GM15510 (cell line): ENCODE data around the gene PDE4D.

Source experiments
- POLR2A ChIP-seq: IDR thresholded peaks from 3 replicates; pipeline ENCODE4 v1.6.1; 2011; ENCODE audit warnings: borderline replicate concordance; ENCODE audit not compliant: insufficient read length; ENCODE audit errors: extremely low read depth

The PDE4D gene

DNA sequence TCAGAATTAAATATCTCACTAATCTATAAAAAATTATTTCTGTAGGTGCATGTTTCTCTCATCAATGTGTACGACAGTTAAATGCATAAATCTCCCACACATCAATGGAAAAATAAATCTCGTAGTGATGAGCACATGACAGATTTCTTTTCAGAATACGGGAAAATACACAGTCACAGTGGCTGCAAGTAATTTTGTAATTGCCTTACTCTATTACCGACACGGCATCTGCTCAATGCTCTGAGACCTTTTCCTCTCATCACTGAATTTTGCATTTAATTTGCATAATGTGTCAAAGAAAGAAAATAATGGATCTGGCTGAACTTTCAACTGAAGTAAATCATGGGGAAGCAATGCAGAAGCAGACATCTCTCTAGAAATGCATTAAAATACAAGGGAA is 37.2 kb downstream of the PDE4D start:
- no peak for TF ChIP-seq POLR2A

DNA sequence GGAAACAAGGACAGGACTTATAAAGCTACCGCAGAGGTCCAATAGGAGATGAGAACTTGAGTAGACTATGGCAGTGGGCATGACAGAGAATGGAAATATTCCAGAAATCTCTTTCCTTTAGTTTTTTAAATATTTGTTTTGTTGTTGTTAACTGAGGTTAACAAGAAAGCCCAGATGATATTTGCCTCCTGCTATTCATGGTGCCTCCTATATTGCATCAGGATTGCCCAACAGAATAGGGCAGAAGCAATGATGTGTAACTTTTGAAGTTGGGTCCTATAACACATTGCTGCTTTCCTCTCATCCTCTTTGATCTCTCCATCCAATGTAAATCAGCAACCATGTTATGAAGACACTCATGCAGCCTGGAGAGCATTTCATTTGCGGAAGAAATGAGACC is 42.8 kb downstream of the PDE4D start:
- no peak for TF ChIP-seq POLR2A

DNA sequence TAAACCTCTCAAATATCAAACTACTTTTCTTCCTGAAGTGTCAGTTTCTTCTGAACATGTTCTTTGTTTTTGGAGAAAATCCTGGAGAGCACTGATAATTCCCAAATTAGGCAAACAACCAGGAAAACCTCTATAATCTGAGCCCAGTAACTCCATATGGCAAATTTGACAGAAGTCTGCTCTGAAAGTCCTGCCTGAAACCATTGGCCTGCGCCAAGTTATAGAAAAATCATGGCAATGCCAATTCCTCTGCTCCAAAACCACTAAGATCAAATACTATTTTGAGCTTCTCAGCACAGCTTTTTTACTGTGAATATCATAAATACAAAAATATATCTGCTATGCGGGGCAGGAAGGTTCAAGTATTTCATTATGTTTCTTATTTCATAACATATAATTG is 45.9 kb downstream of the PDE4D start:
- TF ChIP-seq POLR2A = no peak

DNA sequence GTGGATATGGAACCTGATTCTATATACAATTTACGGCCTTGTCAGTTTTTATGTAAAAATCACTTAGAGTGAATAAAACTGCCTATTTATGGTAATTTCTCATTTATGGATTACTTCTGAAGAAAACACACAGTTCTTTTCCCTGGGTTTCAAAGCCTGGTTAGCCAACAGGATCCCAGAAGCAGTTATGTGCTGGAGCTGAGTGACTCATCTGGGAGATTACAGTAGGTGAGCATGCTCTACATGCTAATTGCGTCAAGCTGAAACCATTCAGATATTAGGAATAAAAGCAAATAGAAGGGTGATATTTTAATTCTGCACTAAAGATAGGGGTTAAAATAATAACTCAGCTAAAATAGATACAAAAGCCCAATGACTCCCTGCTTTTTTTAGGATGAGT is 47.8 kb downstream of the PDE4D start:
- no peak for TF ChIP-seq POLR2A

DNA sequence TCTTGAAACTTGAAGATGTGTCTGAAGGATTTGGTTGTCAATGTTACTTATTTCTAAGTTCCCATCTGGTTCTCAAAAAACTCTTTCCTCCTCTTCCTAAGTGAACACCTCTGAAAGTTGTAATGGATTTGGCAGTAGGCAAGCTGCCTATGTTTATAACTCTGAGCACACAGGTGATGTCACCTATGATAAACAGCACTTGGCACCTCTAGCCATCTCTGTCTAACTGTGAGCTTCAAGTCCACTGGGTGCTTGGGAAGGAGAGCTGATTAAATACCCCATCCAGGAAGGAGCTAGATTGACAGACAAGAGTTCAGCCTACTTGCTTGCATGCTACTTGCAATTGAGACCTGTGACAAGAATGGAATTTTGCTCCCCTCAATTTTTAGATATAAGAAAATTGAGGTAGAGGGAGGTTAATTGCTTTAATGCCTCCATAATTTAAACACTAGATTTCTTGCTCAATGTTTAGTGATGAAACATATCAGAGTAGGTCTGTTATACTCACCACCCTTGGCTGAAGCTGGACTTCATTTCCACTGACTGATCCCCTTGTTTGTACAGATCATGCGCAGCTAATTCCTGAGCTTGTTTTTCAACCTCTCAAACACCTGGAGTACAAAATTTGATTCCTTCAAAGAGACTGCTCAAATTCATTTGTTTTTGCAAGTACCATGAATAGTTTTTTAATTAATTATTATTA is 49.9 kb downstream of the PDE4D start:
- TF ChIP-seq POLR2A = no peak

DNA sequence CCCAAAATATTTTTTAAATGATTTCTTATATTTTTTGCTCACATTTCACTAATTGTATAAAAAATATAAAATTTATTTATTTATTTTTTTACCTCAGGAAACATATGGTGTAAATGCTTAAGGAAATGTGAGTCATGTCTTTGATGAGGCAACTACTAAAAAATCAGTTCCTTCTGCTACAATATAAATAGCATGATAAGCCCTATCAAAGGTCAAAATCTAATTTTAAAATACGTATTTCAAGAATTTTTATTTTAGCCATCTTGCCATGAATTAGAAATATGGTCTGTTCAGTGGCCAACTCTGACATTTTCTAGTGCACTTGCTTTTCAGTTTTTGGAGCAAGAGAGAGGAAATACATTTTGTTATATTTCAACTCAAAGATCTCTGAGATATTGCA is 50.5 kb downstream of the PDE4D start:
- TF ChIP-seq POLR2A = no peak

DNA sequence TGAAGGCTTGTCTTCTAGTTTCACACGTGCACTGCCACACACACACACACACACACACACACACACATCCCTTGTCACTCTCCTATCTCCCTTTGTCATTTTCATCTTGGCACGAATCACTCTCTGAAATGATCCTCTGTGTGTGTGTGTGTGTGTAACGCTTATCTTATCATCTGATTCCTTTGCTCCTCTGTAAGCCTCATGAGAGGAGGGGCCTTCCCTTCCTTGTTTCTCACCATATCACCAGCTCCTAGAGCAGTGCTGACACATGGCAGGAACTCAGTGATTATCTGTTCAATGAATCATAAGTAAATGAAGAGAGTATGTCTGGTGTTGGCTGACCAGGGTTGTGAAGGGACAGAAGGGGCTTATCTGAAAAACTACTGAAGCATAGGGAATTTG is 53.3 kb downstream of the PDE4D start:
- TF ChIP-seq POLR2A = no peak

DNA sequence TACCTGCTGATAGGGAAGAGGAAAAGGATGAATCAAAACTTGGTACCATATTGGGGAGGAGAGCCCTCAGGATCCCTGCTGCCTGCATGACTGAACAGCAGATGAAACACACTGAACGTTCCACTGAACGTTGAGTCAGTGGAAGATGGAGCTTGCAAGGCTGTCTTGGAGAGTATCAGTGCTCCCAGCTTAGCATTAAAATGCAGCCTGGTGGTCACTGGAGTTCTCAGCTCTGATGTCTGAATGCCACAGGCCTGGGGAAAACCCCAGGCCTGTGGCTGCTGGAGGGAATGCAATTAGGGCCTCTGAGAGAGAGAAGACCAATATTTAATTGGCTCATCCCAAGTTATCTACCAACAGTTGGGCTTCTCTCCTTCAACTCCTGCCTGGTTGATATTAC is 54.5 kb downstream of the PDE4D start:
- TF ChIP-seq POLR2A = no peak

DNA sequence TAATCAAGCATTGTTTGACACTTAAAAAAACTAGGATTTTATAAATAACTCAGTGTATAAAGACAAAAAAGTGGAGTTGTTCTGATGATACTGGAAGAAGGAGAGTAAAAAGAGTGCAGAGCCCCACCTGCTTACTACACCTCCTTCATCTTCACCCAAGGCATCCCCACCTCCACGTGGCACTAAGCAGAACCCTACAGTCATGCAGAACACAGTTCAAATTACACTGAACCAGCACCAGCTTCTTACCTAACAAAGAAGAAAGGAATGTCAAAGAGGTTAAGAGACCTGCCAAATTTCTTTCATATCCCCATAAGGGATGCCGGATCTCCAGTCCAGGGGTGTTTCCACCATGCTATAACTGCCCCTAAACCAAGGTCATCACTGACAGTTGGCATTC is 55.5 kb downstream of the PDE4D start:
- no peak for TF ChIP-seq POLR2A

DNA sequence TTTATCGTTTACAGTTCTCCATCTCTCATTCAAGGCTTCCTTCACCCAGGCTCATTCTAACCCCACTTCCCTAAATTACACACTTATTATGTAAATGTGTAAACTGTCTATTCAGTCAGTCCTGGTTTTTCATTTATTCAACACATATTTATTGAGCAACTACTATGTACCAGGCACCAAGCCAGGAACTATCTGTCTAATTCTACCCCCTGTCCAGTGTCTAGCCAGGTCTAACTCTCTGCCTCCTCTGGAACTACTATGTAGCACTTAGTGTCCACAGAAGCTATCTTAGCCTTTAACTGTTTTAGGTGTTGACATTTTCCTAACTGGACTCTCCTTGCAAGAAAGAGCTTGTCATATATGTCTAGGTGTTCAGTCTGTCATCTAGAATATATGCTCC is 56.5 kb downstream of the PDE4D start:
- TF ChIP-seq POLR2A = no peak

DNA sequence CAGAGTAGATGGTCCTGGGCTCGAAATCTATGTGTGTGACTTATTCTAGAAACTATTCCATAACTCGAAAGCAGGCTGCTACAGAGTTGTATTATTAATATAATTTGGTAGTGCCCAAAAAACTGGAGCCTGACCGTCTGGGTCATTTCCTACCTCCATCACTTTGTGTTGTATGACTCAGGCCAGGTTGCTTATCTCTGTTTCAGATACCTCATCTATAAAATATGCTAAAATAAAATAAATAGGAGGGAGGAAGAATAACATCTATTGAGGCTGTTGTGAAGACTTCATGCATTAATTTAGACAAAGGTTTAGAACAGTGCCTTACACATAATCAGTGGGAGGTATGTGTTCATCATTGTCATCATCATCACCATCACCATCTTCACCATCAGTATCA is 57.7 kb downstream of the PDE4D start:
- no peak for TF ChIP-seq POLR2A

DNA sequence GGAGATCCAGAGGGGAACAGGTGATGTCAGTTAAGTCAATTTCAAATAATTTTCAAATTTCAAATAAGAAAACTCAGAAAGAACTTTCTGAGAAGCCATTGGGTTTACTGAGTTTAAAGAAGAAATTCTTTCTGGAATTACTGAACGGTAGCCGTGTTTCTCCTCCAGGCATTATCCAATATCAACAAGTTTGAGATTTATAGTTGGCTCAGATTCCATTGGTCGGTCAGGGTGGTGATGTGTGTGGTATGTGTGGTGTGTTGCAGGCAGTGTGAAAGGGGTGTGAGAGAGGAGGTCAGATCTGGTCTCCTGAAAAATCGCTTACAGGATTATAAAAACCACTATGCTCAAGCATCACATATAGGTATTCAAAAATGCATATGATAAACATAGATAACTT is 60.1 kb downstream of the PDE4D start:
- no peak for TF ChIP-seq POLR2A

DNA sequence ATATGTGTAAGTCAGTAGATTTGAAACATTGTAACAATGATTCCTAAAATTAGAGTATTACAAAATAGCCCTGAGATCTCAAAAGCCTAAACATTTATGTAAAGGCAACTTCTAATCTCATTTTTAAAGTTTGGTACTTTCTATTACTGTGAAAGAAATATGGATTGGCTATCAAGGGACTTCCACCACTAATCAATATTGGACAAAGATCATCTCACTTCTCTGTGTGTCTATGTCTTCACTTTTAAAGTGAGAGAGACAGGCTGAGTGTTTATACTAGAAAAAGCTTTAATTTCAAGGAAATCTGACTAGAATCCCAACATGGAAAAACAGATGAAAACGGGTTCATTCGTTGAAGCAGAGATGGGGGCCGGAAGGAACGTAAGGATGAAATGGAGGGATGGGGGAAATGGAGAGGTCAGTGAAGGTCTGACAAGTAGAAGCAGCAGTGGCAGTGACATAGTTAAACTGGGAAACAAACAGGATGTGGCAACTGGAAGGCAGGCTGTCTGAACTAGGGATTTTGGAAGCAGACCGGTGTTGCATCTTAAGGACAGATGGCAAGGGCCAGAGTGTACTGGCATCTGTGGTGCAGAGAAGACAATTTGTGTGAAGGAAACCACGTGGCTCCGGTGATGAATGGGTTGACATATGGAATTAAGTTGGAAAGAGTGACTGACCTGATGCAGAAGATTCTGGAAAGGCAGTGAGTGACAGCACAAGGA is 60.8 kb downstream of the PDE4D start:
- TF ChIP-seq POLR2A = no peak

DNA sequence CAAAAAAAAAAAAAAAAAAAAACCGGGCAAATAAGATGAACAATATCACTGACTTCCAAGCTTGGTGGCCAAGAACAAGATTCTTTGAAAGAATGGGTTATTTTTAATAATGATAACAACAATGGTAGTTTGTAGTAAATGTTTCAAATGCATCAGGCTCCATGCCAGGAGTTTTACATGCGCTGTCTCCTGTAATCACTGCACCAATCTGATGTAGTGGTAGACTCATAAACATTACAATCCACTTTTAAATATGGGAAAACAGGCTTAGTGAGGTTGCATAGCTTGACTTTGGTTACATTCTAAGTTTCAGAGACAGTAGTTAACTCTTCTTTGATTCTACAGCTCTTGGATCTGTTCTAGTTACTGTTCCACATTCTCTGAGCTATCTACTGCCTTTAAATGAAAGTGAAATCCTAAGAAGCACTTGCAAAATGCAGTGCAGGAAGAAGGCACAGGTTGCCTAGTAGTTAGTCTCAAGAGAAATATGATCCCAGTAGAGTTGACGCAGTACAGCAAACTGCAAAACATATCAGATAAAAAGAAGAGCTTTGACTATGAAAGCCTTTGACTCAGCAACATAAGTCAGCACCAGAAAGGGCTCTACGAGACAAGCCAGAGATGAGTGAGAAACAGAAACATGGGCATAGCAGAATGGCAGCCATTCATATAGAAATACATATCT is 62.1 kb downstream of the PDE4D start:
- TF ChIP-seq POLR2A = no peak

DNA sequence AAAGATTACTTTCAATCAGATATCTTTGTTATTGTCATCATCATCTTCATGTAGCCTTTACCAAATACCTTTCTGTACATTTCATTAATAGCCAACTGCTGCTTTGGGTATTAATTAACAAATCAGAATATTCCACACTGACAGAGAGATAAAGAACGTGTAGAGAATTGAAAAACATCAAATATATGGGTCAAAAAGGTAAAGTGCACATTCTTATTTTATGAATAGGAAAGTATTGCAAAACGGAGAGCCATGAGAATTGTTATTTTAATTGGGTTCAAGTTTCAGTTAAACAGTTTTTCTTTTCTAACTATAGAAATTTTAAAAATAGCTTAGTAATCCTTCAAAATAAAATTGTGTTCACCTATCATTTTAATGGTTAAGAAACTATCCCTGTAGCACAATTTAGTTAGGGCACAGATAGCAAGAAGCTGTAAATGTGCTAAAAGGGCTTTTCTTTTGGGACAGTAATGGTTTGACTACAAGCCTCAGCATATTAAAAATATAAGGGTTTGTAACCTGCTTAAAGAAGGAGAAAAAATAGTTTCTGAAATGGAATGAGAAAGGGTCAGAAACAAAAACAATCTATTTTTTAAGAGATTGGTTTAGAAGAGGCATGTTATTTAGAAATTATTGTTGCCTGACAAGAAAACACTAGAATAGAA is 62.9 kb downstream of the PDE4D start:
- no peak for TF ChIP-seq POLR2A
